Measurements from ENCODE around the gene RAB36. TPM values are rescaled to one million over a fixed set of nuclear protein-coding genes. Genes with fewer than 3 reads are reported as not detected.
A peak's percentile ranks its signal among the peaks of the same experiment; 100 is the strongest.

The RAB36 gene
- total and polyA plus RNA-seq, 9 of the 15 experiments (the other 6 are each of a cell fraction or from before 2014, with no cell fraction given), result 0.04 to 0.50 (median 0.08) TPM; not detected in 3

DNA sequence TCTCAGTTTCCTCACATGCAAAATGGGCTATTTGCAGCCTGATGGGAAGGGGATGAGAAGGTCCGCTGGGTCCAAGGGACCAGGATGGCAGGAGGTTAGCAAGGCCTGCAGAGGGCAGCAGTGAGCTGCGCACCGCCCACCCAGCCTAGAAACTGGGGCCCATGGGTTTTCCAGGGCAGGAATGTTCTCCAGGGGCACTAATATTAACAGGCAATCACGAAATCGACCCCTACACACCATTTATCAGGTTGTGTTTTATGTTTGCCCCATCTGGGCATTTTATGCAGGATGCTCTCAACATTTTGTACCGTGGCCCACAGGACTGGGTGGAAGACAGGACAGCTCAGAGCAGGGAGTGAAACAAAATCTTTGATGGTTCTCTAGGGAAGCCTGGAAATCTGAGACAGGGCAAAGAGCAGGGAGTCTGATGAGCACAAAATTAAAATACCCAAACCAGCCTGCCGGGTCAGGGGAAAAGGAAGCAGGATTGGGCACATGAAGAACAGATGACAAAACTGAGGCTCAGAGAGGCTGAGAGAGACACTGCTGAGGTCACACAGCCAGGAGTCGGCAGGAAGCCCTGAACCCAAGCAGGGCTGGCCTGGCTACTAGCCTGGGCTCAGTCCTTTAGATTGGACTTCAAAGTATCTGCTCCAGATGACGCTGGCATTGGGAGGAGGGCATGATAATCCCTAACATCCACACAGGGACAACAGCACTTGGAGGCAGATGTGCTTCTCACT lies 33.4 kb downstream of the RAB36 start (continued):
- TF ChIP-seq, protein P1, sequence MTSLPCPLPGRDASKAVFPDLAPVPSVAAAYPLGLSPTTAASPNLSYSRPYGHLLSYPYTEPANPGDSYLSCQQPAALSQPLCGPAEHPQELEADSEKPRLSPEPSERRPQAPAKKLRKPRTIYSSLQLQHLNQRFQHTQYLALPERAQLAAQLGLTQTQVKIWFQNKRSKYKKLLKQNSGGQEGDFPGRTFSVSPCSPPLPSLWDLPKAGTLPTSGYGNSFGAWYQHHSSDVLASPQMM (CRISPR knock-in tag; IDR thresholded peaks at IDR 0.05), result no peak
- TF ChIP-seq, protein P2, sequence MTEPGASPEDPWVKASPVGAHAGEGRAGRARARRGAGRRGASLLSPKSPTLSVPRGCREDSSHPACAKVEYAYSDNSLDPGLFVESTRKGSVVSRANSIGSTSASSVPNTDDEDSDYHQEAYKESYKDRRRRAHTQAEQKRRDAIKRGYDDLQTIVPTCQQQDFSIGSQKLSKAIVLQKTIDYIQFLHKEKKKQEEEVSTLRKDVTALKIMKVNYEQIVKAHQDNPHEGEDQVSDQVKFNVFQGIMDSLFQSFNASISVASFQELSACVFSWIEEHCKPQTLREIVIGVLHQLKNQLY (CRISPR knock-in tag; conservative IDR thresholded peaks at IDR 0.05), result peak in 1 of 2 experiments; percentile 92; a peak in 2 of 4 replicates
- TF ChIP-seq SLC30A9 (CRISPR knock-in tag; IDR thresholded peaks at IDR 0.05), result no peak
- no peak for TF ChIP-seq ZNF77 (CRISPR knock-in tag; IDR thresholded peaks at IDR 0.05)
- TF ChIP-seq ZNF766 (CRISPR knock-in tag; conservative IDR thresholded peaks at IDR 0.05), result no peak
- TF ChIP-seq CBX8 (IDR thresholded peaks at IDR 0.05; ENCODE audit: borderline replicate concordance, extremely low read depth, low read depth, low read length, poor library complexity, severe bottlenecking), result no peak
- peak; percentile 95 for TF ChIP-seq E2F1 (CRISPR knock-in tag; IDR thresholded peaks at IDR 0.05)
- no peak for TF ChIP-seq GATA2 (CRISPR knock-in tag; IDR thresholded peaks at IDR 0.05)
- TF ChIP-seq ATF3 (IDR thresholded peaks at IDR 0.05), result no peak
- peak; percentile 84 for TF ChIP-seq ATF3 (CRISPR knock-in tag; conservative IDR thresholded peaks at IDR 0.05)
- TF ChIP-seq PHF20 (IDR thresholded peaks at IDR 0.05; ENCODE audit: partially characterized antibody), result no peak
- no peak for TF ChIP-seq CAMTA2 (CRISPR knock-in tag; conservative IDR thresholded peaks at IDR 0.05)
- TF ChIP-seq ZNF589 (CRISPR knock-in tag; IDR thresholded peaks at IDR 0.05; ENCODE audit: low read depth), result no peak
- TF ChIP-seq ZKSCAN8 (CRISPR knock-in tag; IDR thresholded peaks at IDR 0.05), result no peak
- no peak for TF ChIP-seq ZKSCAN1 (IDR thresholded peaks at IDR 0.05; ENCODE audit: low read depth, low read length)

Data from K562 (cell line).